HEK293 (cell line): ENCODE measurements around the gene PTPRN2.

Source experiments
- CTCF ChIP-seq: fragments of 450-650 bp; formaldehyde crosslinking; IDR thresholded peaks from 2 replicates; pipeline ENCODE4 v1.5.1; 2016; ENCODE audit warnings: missing biosample characterization, missing genetic modification characterization
- ZBTB8A ChIP-seq: fragments of 450-650 bp; formaldehyde crosslinking; IDR thresholded peaks from 2 replicates; pipeline ENCODE4 v1.5.1; 2016; ENCODE audit warnings: missing biosample characterization, missing genetic modification characterization
- ZNF274 ChIP-seq, 2 experiments: fragments of 200-500 bp in 1 of 2; fragments of 450-650 bp in 1 of 2; sonication (Bioruptor generic) in 1 of 2; formaldehyde crosslinking in 1 of 2; IDR thresholded peaks; 2 replicates each; pipeline versions ENCODE4 v1.5.1 to v1.6.1; 2014 to 2016; ENCODE audit warnings: borderline replicate concordance in 1 of 2, inconsistent platforms in 1 of 2, low read length in 1 of 2, missing biosample characterization in 1 of 2, missing genetic modification characterization in 1 of 2
- ZNF449 ChIP-seq: fragments of 450-650 bp; formaldehyde crosslinking; IDR thresholded peaks from 2 replicates; pipeline ENCODE4 v1.5.1; 2017; ENCODE audit warnings: missing biosample characterization, mild to moderate bottlenecking, missing genetic modification characterization, moderate library complexity
- ZNF561 ChIP-seq: fragments of 450-650 bp; IDR thresholded peaks from 2 replicates; pipeline ENCODE4 v1.5.1; 2018; ENCODE audit warnings: missing biosample characterization, missing genetic modification characterization, borderline replicate concordance
- ZNF830 ChIP-seq: fragments of 450-650 bp; IDR thresholded peaks from 2 replicates; pipeline ENCODE4 v1.5.0; 2018; ENCODE audit warnings: missing biosample characterization, missing genetic modification characterization, low read depth, mild to moderate bottlenecking, moderate library complexity

DNA sequence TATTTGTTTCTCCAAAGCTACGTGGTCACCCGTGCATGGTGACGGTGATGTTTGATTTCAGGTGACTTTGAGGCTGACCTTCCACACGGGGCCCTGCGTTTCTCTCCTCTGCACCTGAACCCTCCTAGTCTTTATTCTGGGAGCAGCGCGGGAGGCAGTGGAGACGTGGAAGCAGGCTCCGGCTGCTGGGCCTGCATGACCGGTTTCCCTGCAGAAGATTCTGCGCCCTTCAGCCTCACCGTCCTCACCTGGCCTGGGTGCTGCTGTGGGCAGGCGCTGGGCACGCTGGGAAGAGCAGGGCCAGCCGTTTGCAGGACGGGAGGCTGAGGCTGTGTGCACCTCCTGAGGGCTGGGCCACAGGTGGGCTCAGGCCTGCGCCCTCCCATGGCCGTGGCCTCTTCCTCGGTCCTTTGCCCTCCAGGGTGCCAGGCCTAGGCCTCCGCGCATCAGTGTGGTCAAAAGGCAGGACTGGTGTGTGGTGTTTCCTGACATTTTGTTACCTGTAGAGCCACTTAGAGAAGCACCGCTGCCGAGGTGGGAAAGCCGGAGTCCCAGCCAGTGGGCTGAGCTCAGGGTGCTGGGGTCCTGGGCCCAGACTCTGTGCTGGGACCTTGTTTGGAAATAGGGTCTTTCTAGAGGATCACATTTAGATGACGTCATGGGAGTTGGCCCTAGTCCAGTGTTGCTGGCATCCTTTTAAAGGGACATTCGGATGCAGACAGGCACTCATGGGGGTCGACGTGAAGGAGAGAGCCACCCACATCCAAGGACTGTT is 772.5 kb downstream of the PTPRN2 start:
- no peak for TF ChIP-seq CTCF (tag by site-specific recombination)
- TF ChIP-seq ZNF449 (tag by site-specific recombination), result no peak
- no peak for TF ChIP-seq ZNF830 (tag by site-specific recombination)
- no peak for TF ChIP-seq ZNF561
- no peak for TF ChIP-seq ZBTB8A (tag by site-specific recombination)
- TF ChIP-seq ZNF274 (IDR thresholded peaks at IDR 0.05; ENCODE audit: low read length), result no peak
- no peak for TF ChIP-seq ZNF274 (tag by site-specific recombination; IDR thresholded peaks at IDR 0.05; ENCODE audit: borderline replicate concordance)
